WTC11 (cell line): ENCODE measurements around the gene SLC24A4.

Source experiments
- E2F4 ChIP-seq: sonication (generic); formaldehyde crosslinking; IDR thresholded peaks from 2 replicates; pipeline ENCODE4 v1.8.1; 2022; ENCODE audit warnings: low read depth, mild to moderate bottlenecking, moderate library complexity, missing genetic modification reagents, borderline replicate concordance
- ZNF219 ChIP-seq: sonication (generic); formaldehyde crosslinking; IDR thresholded peaks from 2 replicates; pipeline ENCODE4 v1.8.0; 2023; ENCODE audit warnings: missing genetic modification reagents, mild to moderate bottlenecking, borderline replicate concordance
- TF ChIP-seq, protein P1 (sequence below): fragments of 200-600 bp; IDR thresholded peaks from 2 replicates; pipeline ENCODE4 v1.8.0; 2022; ENCODE audit warnings: antibody characterized with exemption
- TF ChIP-seq, protein P2 (sequence below): sonication (generic); formaldehyde crosslinking; IDR thresholded peaks from 2 replicates; pipeline ENCODE4 v1.8.1; 2023; ENCODE audit warnings: mild to moderate bottlenecking, missing genetic modification reagents, moderate library complexity
- TF ChIP-seq, protein P3 (sequence below): sonication (generic); formaldehyde crosslinking; IDR thresholded peaks from 2 replicates; pipeline ENCODE4 v1.8.1; 2023; ENCODE audit warnings: mild to moderate bottlenecking, missing genetic modification reagents

- TF ChIP-seq, protein P1, sequence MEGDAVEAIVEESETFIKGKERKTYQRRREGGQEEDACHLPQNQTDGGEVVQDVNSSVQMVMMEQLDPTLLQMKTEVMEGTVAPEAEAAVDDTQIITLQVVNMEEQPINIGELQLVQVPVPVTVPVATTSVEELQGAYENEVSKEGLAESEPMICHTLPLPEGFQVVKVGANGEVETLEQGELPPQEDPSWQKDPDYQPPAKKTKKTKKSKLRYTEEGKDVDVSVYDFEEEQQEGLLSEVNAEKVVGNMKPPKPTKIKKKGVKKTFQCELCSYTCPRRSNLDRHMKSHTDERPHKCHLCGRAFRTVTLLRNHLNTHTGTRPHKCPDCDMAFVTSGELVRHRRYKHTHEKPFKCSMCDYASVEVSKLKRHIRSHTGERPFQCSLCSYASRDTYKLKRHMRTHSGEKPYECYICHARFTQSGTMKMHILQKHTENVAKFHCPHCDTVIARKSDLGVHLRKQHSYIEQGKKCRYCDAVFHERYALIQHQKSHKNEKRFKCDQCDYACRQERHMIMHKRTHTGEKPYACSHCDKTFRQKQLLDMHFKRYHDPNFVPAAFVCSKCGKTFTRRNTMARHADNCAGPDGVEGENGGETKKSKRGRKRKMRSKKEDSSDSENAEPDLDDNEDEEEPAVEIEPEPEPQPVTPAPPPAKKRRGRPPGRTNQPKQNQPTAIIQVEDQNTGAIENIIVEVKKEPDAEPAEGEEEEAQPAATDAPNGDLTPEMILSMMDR, result no peak
- no peak for TF ChIP-seq ZNF219
- TF ChIP-seq, protein P2, sequence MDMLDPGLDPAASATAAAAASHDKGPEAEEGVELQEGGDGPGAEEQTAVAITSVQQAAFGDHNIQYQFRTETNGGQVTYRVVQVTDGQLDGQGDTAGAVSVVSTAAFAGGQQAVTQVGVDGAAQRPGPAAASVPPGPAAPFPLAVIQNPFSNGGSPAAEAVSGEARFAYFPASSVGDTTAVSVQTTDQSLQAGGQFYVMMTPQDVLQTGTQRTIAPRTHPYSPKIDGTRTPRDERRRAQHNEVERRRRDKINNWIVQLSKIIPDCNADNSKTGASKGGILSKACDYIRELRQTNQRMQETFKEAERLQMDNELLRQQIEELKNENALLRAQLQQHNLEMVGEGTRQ (CRISPR knock-in tag), result no peak
- TF ChIP-seq, protein P3, sequence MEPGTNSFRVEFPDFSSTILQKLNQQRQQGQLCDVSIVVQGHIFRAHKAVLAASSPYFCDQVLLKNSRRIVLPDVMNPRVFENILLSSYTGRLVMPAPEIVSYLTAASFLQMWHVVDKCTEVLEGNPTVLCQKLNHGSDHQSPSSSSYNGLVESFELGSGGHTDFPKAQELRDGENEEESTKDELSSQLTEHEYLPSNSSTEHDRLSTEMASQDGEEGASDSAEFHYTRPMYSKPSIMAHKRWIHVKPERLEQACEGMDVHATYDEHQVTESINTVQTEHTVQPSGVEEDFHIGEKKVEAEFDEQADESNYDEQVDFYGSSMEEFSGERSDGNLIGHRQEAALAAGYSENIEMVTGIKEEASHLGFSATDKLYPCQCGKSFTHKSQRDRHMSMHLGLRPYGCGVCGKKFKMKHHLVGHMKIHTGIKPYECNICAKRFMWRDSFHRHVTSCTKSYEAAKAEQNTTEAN, result no peak
- no peak for TF ChIP-seq E2F4 (CRISPR knock-in tag)
Measured at GRCh38 chr14:92455231-92455630, 132.3 kb downstream of the SLC24A4 start.
